HCT116 (cell line): Measurements from ENCODE around the gene CNGA1. TPM values are rescaled to one million over a fixed set of nuclear protein-coding genes. Genes with fewer than 3 reads are reported as not detected.

Experiments
- ATAC-seq: fragments of 200-7000 bp; cut with Tn5 transposase; 2 replicates; pipeline ENCODE4 v1.9.1; 2020; ENCODE audit warnings: mild to moderate bottlenecking, moderate library complexity
- BruUV-seq: library from RNA; stranded (reverse); fragments of 400-500 nt; replicated peaks from 2 replicates; lab custom pipeline; 2021; lab: Mats Ljungman, UMichigan
- CTCF ChIA-PET: fragments of 300-600 bp; sonication (Branson Sonifier 250); formaldehyde crosslinking; loops from one replicate; lab custom pipeline; 2021; ENCODE audit warnings: antibody characterized with exemption; lab: Charles Lee
- POLR2A ChIA-PET: fragments of 300-600, 350-600 bp; sonication (Branson Sonifier 250); formaldehyde crosslinking; loops from one replicate; lab custom pipeline; 2021; ENCODE audit warnings: antibody characterized with exemption; lab: Charles Lee
- RAD21 ChIA-PET, 2 experiments: fragments of 300-600 bp; sonication (Branson Sonifier 250); formaldehyde crosslinking; loops; one replicate each; lab custom pipeline; 2023; ENCODE audit warnings: low total read pairs in 2 of 2; ENCODE audit not compliant: uncharacterized antibody in 2 of 2, unreplicated experiment in 2 of 2, low non-redundant PET in 1 of 2; lab: Charles Lee
- DNase-seq: peaks from one replicate; pipeline ENCODE4 v3.0.0-alpha.2; 2010; ENCODE audit warnings: low read depth, low spot score
- H2AFZ ChIP-seq: fragments of 200-600 bp; shearing (Covaris generic), sonication (generic); 2 replicates; pipeline ENCODE4 v1.6.1; 2017; ENCODE audit warnings: low read depth, mixed run types, mixed read lengths, antibody characterized with exemption, low read length; ENCODE audit not compliant: poor library complexity, severe bottlenecking
- H3K27ac ChIP-seq: 2 replicates; pipeline ENCODE4 v1.5.1; 2012; ENCODE audit warnings: low read depth, low read length
- H3K27me3 ChIP-seq: fragments of 200-600 bp; sonication (generic); 2 replicates; pipeline ENCODE4 v1.6.1; 2016; ENCODE audit warnings: mixed run types, low read length, mixed read lengths; ENCODE audit not compliant: insufficient read depth
- H3K36me3 ChIP-seq, 2 experiments: fragments of 200-500 bp in 1 of 2; fragments of 200-600 bp in 1 of 2; sonication (Bioruptor generic) in 1 of 2; sonication (generic) in 1 of 2; 2 replicates each; pipeline versions ENCODE4 v1.5.1 to v1.6.1; 2014 to 2016; ENCODE audit warnings: low read length in 2 of 2, inconsistent platforms in 1 of 2, mixed read lengths in 1 of 2, mixed run types in 1 of 2; ENCODE audit not compliant: insufficient read depth in 2 of 2, control insufficient read depth in 1 of 2
- H3K4me1 ChIP-seq, 2 experiments: fragments of 200-600 bp in 1 of 2; sonication (generic) in 1 of 2; 2 replicates each; pipeline versions ENCODE4 v1.5.1 to v1.6.1; 2012 to 2017; ENCODE audit warnings: low read length in 2 of 2, inconsistent platforms in 1 of 2, mild to moderate bottlenecking in 1 of 2, mixed read lengths in 1 of 2, mixed run types in 1 of 2, moderate library complexity in 1 of 2; ENCODE audit not compliant: insufficient read depth in 2 of 2, control insufficient read depth in 1 of 2
- H3K4me2 ChIP-seq: fragments of 200-600 bp; sonication (generic); 2 replicates; pipeline ENCODE4 v1.6.1; 2017; ENCODE audit warnings: mixed run types, low read length, mixed read lengths
- H3K4me3 ChIP-seq, 2 experiments: fragments of 200-600 bp in 1 of 2; sonication (generic) in 1 of 2; replicated peaks in 1 of 2; 2 replicates each; pipeline ENCODE4 v1.5.1; 2011 to 2016; ENCODE audit warnings: low read length in 2 of 2, control low read depth in 1 of 2, low read depth in 1 of 2, mild to moderate bottlenecking in 1 of 2, mixed read lengths in 1 of 2, mixed run types in 1 of 2
- H3K79me2 ChIP-seq: fragments of 200-600 bp; sonication (generic); 2 replicates; pipeline ENCODE4 v1.6.1; 2017; ENCODE audit warnings: mild to moderate bottlenecking, mixed run types, low read length, moderate library complexity, mixed read lengths; ENCODE audit not compliant: insufficient read depth
- H3K9ac ChIP-seq: fragments of 200-600 bp; sonication (generic); 2 replicates; pipeline ENCODE4 v1.6.1; 2016; ENCODE audit warnings: low read length, mixed read lengths
- H3K9me2 ChIP-seq: fragments of 200-600 bp; sonication (generic), shearing (Covaris generic); 2 replicates; pipeline ENCODE4 v1.6.1; 2017; ENCODE audit warnings: mixed run types, mild to moderate bottlenecking, moderate library complexity; ENCODE audit not compliant: insufficient read depth
- H3K9me3 ChIP-seq, 2 experiments: fragments of 200-500 bp in 1 of 2; fragments of 200-600 bp in 1 of 2; sonication (Bioruptor generic) in 1 of 2; sonication (generic) in 1 of 2; 2 replicates each; pipeline ENCODE4 v1.6.1; 2014 to 2017; ENCODE audit warnings: low read length in 2 of 2, mixed read lengths in 2 of 2, inconsistent platforms in 1 of 2, low read depth in 1 of 2, mild to moderate bottlenecking in 1 of 2, mixed run types in 1 of 2, moderate library complexity in 1 of 2; ENCODE audit not compliant: control insufficient read depth in 1 of 2, insufficient read depth in 1 of 2
- H4K20me1 ChIP-seq: fragments of 200-600 bp; sonication (generic), shearing (Covaris generic); 2 replicates; pipeline ENCODE4 v1.6.1; 2017; ENCODE audit warnings: mixed run types, mild to moderate bottlenecking, moderate library complexity; ENCODE audit not compliant: insufficient read depth
- EGR1 ChIP-seq: IDR thresholded peaks from 2 replicates; pipeline ENCODE4 v1.6.1; 2012; ENCODE audit warnings: low read depth
- EZH2 ChIP-seq: fragments of 200-600 bp; sonication (generic); IDR thresholded peaks from 2 replicates; pipeline ENCODE4 v1.6.1; 2017; ENCODE audit warnings: antibody characterized with exemption, mixed run types
- EZH2phosphoT487 ChIP-seq: fragments of 200-600 bp; IDR thresholded peaks from 2 replicates; pipeline ENCODE4 v1.6.1; 2018; ENCODE audit warnings: antibody characterized with exemption, borderline replicate concordance
- JUND ChIP-seq: IDR thresholded peaks from 2 replicates; pipeline ENCODE4 v1.6.1; 2012
- POLR2A ChIP-seq: IDR thresholded peaks from 2 replicates; pipeline ENCODE4 v1.7.0; 2011; ENCODE audit warnings: borderline replicate concordance; ENCODE audit not compliant: insufficient read depth, insufficient read length; ENCODE audit errors: extremely low read depth
- RAD21 ChIP-seq: IDR thresholded peaks from 2 replicates; pipeline ENCODE4 v1.6.1; 2012; ENCODE audit warnings: low read depth, mild to moderate bottlenecking
- SRF ChIP-seq: IDR thresholded peaks from 2 replicates; pipeline ENCODE4 v1.6.1; 2012; ENCODE audit warnings: low read depth
- YY1 ChIP-seq: IDR thresholded peaks from 2 replicates; pipeline ENCODE4 v1.6.1; 2011; ENCODE audit warnings: low read length, low read depth, moderate library complexity, mild to moderate bottlenecking; ENCODE audit not compliant: insufficient replicate concordance; ENCODE audit errors: extremely low read depth
- ZNF274 ChIP-seq: fragments of 200-500 bp; sonication (Bioruptor generic); IDR thresholded peaks from 2 replicates; pipeline ENCODE4 v1.6.1; 2014; ENCODE audit warnings: mild to moderate bottlenecking, low read depth, low read length, inconsistent platforms
- intact Hi-C: fragments of 100-400 bp; cut with micrococcal nuclease; formaldehyde crosslinking; loops from 2 replicates; pipeline ENCODE4 v1.10.0; 2022
- total RNA-seq: library from RNA; stranded (reverse); gene quantifications from one replicate; pipeline ENCODE4 v1.2.1, GENCODE V29; 2021; ENCODE audit not compliant: unreplicated experiment
- TF ChIP-seq, protein P1 (sequence below), 3 experiments: fragments of 200-600 bp in 1 of 3; sonication (generic) in 1 of 3; IDR thresholded peaks in 2 of 3; conservative IDR thresholded peaks in 1 of 3; 2 replicates each; pipeline ENCODE4 v1.5.1; 2012 to 2017; ENCODE audit warnings: low read depth in 2 of 3, low read length in 2 of 3, antibody characterized with exemption in 1 of 3, borderline replicate concordance in 1 of 3, control low read depth in 1 of 3, mild to moderate bottlenecking in 1 of 3, mixed read lengths in 1 of 3, mixed run types in 1 of 3, moderate library complexity in 1 of 3; ENCODE audit not compliant: insufficient read depth in 1 of 3

CNGA1 gene
- total RNA-seq, 1 experiment from 2014 or later = 2.1 TPM

DNA sequence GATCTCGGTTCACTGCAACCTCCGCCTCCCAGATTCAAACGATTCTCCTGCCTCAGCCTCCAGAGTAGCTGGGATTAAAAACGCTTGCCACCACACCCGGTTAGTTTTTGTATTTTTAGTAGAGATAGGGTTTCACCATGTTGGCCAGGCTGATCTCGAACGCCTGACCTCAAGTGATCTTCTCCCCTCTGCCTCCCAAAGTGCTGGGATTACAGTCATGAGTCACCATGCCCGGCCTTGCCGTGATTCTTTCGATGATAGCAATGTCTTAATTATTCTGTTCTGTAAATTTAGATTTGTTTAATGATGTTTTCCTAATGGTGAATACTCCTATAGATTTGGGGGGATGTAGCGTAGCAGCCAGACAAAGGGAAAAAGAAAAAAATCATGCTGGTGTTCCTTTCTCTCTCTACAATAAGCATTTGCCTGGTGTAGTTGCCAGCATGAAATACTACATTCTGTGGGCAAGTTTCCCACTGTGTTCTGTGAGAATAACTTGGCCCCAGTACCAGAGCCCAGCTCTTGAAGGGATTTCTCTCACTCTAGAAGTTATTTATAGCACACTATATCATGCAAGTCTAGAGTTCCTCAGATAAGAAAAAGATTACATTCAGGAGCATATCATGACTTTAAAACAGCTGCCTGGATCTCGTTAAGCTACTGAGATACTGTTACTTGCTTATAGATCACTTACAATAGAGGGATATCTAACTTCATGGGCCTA, 15.5 kb upstream of the CNGA1 start:
- ChIA-PET CTCF (interaction anchor here (1.4 kb wide), 1 partner anchor 10 kb away, joined by 3 read pairs; no protein-coding TSS in a partner anchor), POLR2A (no interaction called here), RAD21 (no interaction called here)
- peaks cover 3 to 4% of the 10 kb centered on the region in 2 experiments; a peak in 1 of 4 replicates for H3K36me3 ChIP-seq
- H4K20me1 ChIP-seq = no peaks in the 10 kb centered on the region
- ATAC-seq = no peak
- H3K9ac ChIP-seq = no peak overlapping the region
- H2AFZ ChIP-seq = no peak overlapping the region
- no peak overlapping the region for H3K4me2 ChIP-seq
- H3K79me2 ChIP-seq = no peaks in the 10 kb centered on the region
- H3K4me3 ChIP-seq = no peak overlapping the region
- intact Hi-C loops = loop anchor here (5.0 kb wide), 1 partner anchor 55 kb away; no protein-coding TSS in a partner anchor
- DNase-seq = no peak
- no peaks in the 10 kb centered on the region for H3K4me1 ChIP-seq
- H3K27ac ChIP-seq = no peak overlapping the region
- no peaks in the 10 kb centered on the region for H3K9me2 ChIP-seq
- no peaks in the 10 kb centered on the region for H3K27me3 ChIP-seq
- no peaks in the 10 kb centered on the region for H3K9me3 ChIP-seq
- no TSS peak for BruUV-seq
- no peak for TF ChIP-seq POLR2A
- TF ChIP-seq EZH2phosphoT487 = no peak
- no peak for TF ChIP-seq EZH2
- TF ChIP-seq SRF = no peak
- TF ChIP-seq, protein P1, sequence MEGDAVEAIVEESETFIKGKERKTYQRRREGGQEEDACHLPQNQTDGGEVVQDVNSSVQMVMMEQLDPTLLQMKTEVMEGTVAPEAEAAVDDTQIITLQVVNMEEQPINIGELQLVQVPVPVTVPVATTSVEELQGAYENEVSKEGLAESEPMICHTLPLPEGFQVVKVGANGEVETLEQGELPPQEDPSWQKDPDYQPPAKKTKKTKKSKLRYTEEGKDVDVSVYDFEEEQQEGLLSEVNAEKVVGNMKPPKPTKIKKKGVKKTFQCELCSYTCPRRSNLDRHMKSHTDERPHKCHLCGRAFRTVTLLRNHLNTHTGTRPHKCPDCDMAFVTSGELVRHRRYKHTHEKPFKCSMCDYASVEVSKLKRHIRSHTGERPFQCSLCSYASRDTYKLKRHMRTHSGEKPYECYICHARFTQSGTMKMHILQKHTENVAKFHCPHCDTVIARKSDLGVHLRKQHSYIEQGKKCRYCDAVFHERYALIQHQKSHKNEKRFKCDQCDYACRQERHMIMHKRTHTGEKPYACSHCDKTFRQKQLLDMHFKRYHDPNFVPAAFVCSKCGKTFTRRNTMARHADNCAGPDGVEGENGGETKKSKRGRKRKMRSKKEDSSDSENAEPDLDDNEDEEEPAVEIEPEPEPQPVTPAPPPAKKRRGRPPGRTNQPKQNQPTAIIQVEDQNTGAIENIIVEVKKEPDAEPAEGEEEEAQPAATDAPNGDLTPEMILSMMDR (IDR thresholded peaks at IDR 0.05 in 2 of 3, conservative IDR thresholded peaks at IDR 0.05 in 1 of 3; ENCODE audit: borderline replicate concordance in 1 of 3, insufficient read depth in 1 of 3, low read depth in 2 of 3, low read length in 2 of 3) = no peak
- no peak for TF ChIP-seq RAD21
- no peak for TF ChIP-seq YY1
- TF ChIP-seq JUND = no peak
- TF ChIP-seq ZNF274 = no peak
- no peak for TF ChIP-seq EGR1
